GM12891 (cell line): Measurements from ENCODE around the gene FKBP9.
"Not testable (repeated sequence)": the region's sequence is repeated elsewhere in the genome, so short reads cannot be mapped to it uniquely, and the experiment has no call there.

Experiments
- POLR2A ChIP-seq: IDR thresholded peaks from 2 replicates; pipeline ENCODE4 v1.6.1; 2011; ENCODE audit warnings: low read depth, low read length, control low read depth
- POLR2AphosphoS5 ChIP-seq: IDR thresholded peaks from 2 replicates; pipeline ENCODE4 v1.6.1; 2011; ENCODE audit warnings: low read depth, low read length, control low read depth
- SPI1 ChIP-seq: IDR thresholded peaks from 2 replicates; pipeline ENCODE4 v1.6.1; 2011; ENCODE audit warnings: low read depth, low read length, control low read depth
- TAF1 ChIP-seq: IDR thresholded peaks from 2 replicates; pipeline ENCODE4 v1.6.1; 2011; ENCODE audit warnings: low read depth, low read length, control low read depth

GRCh38 chr7:32988148-32988547, 30.9 kb downstream of the FKBP9 start:
- TF ChIP-seq TAF1, POLR2A, SPI1, POLR2AphosphoS5: not testable (repeated sequence)
